Limb (tissue), 2 donors: ENCODE results near the gene CDH4.

Source experiments
- DNase-seq, 2 donors: peaks; one replicate each; pipeline ENCODE4 v3.0.0-alpha.2; 2016; ENCODE audit errors: extremely low spot score in 2 of 2

Gene CDH4

DNA sequence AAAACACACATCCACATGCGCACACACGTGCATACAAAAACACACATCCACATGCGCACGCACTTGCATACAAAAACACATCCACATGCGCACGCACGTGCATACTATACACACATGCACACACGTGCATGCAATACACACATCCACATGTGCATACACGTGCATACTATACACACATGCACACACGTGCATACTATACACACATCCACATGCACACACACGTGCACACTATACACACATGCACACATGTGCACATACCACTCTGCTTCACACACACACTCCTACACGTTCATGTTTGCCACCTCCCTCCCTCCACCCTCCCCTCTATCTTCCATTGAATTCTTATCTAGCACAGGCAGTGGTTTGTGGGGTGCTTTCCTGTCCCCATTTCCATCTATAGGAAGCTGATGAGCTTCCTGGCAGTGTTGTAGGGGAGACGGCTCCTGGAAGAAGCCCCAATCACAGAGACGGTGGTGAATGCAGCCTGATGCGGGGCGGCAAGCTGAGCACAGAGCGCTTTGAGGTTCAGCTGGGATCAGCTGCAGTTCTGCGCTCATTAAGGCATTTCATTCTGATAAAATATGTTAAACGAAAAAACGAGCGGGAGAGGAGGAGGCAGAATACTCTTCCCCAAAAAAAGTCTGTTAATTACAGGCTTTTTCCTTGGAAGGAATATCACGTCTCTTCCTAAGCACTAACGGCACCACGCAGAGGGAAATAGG lies 525.9 kb downstream of the CDH4 start:
- no peak for DNase-seq

DNA sequence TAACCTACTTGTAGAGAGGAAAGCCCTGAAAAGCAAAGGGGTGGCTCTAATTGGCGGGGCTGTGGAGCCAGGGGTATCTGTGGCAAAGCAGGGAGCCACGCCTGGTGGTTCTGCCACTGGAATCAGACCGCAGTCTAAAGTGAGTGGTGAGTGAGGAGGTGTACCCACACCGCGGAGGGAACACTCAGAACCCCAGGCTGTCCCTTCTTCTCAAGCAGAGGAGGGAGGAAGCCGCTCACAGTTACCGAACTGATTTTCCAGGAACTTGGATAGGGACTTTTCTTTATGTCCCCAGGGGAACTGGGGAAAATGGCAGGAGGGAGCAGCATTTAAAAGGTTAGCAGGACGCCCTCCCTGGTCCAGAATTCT lies 526.4 kb downstream of the CDH4 start:
- DNase-seq, result no peak

DNA sequence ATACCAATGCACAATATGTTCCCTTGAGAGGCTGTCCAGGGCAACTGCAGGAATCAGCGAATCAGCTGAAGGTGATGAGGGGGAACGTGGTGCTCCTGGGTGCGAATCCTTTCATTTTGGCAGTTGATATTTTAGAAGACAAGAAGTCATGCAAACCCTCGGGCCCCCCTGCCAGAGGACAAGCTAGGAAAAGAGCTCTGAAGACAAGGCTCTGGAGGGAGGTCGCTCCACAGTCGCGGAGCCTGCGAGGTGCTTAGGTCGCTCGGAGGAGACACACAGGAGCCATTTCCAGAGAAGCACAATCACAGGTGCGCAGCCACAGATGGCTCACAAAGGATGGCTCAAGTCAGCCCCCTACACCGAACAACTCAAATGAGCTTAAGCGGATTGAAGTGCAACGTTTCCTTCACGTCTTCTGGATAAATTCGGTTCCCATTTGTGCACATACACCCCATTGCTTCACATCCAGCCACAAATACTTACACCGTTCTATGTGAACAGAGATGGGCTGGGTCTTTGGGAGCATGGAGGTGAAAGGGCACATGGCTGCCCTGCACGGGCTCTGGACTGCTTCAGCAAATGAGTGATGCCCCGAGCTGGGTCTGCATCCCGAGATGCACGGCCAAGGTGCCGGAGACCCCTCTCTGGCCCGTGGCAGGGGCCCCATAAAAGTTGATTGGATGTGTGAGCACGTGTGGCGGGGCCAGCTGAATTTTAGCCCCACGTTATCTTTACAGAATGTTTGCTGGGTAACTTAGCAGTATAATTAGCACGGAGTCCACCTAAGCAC lies 527.3 kb downstream of the CDH4 start:
- no peak for DNase-seq

DNA sequence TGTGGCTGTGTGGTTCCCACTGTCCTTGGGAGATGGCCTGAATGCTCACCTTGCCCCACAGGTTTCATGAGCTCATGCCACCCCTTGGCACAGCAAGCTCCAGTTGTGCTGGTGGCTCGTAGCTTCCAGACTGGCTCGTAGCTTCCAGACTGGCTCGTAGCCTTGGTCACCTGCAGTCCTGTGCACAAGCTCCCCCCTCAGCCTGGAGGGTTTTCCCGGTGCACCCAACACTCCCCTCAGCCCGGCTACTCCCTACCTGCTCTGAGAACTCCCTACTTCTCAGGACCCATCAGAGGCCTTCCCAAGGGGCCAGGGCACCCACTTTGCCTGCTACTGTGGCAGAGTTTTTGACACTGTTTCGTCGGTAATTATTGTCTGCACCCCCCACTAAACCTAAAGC lies 528.0 kb downstream of the CDH4 start:
- DNase-seq, result no peak

DNA sequence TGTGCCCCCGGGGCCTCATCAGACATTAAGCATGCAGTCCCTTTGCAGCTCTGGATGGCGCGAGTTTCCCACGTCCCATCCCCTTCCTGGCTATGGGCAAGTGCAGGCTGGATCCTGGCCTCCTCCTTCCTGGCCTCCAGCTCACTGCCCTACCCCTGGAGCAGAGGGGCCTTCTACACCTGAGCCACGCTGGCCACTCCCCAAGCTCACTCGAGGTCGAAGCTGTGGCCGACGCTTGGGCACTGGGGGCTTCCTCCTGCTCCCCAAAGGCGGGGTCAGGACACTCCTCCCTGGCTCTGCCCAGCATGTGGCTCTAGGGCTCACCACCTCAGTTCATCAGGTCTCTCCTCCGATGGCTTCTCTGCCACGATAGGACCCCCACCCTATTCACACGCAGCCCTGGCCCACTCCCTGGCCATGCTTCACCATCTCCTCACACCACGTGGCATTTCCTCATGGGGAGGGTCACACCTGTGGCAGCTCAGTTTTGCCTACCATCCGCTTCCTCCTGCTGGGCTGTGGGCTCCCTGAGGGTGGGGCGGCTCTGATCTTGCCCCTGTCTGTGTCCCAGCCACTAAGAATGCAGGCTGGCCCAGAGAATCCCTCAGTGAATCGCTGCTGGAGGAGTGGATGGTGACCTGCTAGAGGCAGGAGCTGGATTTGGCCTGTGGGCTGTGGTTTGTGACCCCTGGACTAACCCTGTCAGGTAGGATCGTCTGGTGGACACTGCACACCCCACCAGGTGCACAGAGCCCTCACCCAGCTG lies 532.9 kb downstream of the CDH4 start:
- no peak for DNase-seq

DNA sequence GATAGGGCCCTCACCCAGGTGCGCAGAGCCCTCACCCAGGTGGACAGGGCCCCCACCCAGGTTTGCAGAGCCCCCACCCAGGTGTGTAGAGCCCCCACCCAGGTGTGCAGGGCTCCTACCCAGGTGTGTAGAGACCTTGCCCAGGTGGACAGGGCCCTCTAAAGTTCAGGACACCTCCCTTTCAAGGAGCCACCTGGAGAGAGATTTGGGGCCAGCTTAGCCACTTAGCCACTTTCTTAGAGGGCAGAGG lies 533.4 kb downstream of the CDH4 start:
- no peak for DNase-seq

DNA sequence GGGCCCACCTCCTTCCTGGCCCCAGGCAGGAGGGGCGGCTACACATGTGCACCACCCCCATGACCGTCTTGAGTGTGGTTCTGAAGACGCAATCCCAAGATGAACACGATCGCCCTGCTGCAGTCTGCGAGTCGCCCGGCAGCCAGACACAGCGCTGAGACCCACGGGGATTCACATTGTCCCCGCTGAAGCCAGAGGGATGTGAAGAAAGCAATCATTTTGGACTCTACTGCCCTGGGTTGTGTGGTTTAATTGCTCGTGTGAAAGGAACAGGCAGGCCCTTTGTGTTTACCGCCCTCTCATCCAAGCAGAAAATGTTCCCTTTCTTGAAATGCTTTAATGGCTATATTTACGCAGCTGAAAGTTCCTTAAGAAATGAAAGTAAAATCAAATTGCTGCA lies 534.2 kb downstream of the CDH4 start:
- DNase-seq, result no peak

DNA sequence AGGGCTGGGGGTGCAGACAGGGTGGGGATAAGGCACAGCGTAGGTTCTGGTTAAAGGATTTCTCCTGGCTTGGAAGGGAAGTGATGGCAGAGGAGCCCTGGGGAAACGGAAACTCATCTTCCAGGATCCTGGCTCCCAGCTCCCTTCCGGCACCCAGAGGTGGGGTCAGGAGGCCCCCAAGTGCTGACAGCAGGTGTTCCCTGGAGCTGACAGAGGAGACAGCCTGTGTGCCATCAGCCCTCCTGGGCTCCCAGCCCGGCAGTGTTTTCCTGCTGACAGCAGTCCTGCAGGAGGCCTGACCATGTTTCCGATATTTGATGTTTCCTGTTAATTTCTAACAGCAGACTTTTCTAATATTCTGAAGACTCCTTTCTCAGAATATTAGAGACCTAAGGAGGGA lies 536.3 kb downstream of the CDH4 start:
- DNase-seq, result no peak

DNA sequence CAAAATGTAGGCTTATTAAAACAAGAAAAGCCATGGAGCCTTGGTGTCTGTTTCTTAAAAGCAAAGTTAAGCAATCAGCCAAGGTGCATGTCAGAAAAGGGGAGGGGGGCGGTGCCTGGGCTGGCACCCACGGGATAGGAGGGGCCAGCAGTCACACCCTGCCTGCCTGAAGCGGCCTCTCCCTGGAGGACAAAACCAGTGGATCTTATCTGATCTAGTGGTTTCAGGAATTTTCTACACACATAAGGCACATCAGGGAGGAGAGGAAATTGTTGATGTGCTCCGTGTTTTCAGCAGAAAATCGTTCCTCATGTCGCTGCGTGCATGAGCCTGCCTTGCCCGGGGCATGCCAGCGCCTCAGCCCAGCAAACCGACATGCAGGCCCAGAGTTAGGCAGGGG lies 537.3 kb downstream of the CDH4 start:
- DNase-seq, result no peak

DNA sequence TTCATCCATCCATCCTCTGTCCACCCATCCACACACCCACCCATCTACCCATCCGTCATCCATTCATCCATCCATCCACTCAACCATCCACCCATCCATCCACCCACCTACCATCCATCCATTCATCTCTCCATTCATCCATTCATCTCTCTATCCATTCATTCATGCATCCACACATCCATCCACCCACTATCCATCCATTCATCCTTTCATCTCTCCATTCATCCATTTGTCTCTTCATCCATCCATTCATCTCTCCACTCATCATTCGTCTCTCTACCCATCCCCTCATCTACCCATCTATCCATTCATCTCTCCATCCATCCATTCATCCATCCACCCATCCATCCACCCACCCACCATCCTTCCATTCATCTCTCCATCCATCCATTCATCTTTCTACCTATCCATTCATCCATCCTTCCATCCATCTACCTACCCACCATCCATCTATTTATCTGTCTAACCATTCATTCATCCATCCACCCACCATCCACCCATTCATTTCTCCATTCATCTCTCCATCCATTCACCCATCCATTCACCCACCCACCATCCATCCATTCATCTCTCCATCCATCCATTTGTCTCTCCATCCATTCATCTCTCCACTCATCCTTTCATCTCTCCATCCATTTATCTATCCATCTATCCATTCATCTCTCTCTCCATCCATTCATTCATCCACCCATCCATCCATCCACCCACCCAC lies 538.2 kb downstream of the CDH4 start:
- DNase-seq, result no peak

DNA sequence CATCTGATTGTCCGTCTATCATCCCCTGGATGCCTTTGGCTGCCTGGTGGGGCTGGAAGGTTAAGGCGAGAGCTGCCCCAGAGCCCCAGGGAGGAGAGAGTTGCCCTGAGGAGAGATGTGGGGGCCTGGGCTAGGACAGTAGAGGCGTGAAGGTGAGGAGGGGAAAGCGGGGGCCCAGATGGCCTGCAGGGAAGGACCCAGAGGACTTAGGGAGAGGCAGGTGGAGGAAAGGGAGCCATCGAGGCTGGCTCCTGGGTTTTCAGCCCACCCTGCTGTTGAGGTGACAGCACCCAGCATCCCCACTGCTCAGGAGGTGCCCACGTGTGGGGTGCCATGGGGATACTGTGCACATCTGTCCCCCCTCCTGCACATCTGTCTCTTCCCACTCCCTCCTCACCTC lies 539.9 kb downstream of the CDH4 start:
- no peak for DNase-seq

DNA sequence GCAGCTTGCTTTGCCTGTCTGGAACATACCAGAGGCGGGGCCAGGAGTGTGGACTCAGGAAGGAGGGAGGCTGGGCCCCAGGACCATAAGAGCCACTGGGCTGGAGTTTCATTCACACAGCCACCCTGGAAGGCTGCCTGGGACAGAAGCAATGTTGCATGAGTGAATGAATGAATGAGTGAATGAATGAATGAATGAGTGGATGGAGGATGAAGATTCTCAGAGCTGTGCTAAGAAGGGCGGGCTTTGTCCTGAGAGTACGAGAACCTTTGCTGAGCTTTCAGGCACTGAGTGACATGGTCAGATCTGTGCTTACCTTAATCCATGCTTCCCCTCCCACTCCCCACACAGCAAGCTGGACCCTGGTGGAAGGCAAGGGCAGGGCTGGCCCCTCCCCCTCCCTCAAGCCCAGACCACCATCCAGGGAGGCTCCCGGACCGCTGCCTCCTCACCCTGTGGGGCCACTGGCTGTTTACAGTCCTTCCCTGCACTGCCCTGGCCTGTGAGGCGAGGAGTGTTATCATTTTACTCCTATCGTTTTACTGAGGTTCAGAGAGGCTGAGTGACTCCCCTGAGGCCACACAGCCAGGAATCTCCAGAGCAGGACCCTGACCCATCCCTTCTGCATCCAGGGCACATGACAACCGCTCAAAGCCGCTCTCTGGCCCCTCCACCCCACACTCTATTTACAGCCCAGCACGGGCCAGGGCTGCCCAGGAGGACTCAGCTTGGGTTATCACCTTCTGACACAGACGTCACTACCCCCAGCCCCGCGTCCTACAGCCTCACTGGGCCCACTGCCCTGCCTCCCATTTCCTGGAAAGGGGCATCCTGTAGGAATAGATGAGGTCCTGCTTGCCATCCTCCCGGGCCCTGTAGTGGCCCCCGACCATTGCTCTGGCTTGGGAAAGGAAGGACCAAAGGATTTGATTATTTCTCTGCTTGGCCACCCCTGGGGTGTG lies 543.9 kb downstream of the CDH4 start:
- no peak for DNase-seq

DNA sequence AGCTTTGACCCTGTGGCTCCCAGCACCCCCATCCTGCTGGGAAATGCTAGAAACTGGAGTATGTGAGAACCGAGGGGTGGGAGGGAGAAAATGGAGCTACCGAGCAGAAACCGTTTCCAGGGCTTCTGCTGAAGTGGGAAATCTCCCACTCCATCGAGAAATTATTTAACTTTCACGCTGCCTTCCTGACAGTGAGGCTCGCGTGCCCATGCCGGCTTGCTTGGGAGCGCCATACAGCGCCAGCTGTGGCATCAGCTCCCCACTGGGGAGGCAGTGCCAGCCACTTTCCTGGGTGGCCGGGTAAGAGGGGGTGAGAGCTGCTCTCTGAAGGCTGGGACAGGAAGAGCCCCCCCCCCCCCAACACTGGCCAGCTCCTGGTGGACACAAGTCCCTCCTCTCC lies 544.7 kb downstream of the CDH4 start:
- DNase-seq, result no peak

DNA sequence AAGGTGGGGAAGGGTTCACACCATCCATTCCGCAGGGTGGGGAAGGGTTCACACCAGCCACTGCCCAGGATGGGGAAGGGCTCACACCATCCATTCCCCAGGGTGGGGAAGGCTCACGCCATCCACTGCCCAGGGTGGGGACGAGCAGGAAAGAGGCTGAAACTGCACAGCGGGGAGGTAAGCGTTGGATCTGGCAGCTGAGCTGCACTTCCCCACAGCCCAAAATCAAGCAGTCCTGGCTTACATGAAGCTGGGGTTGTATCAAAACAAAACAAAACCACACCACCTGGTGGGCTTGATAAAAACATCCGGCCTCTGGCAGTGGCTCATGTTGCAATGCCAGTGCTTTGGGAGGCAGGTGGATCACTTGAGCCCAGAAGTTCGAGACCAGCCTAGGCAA lies 545.1 kb downstream of the CDH4 start:
- DNase-seq, result no peak

DNA sequence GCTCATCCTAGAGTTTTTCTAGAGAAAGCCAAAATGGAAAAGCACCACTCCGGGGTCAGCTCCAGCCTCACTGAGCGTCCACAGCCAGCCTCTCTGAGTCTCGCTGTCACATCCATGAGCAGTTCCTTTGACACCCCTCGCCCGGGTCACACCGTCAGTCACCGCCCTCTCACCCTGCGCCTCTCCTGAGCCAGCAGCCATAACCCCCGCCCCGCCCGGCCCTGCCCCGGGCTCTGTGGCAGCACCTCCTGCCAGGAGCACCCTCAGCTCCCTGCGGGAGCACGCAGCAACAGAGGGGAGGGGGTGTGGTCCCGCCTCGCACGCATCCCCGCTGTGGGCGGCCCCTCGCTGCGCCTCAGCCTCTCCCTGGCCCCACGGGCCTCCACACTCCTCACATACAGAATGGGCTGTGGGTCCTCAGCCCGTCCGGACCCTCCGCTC lies 545.9 kb downstream of the CDH4 start:
- DNase-seq, result no peak

DNA sequence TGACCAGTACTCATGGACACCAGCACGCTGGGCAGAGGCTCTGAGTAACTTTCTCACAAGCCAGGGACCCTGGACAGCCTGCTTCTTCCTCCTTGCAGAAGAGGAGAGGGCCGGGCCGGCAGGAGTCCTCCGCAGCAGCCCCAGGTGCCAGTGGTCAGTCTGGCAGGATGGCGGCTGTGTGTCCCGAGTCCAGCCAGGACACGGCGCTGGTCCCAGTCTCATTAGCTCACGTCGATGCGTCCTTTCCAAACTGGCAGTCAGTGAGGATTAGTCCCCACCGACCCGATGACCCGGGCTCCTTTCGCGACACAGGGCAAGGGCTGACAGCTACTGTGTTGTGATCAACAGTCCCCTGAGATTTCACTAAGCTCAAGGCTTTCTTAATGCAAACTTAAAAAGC lies 546.6 kb downstream of the CDH4 start:
- DNase-seq, result no peak

DNA sequence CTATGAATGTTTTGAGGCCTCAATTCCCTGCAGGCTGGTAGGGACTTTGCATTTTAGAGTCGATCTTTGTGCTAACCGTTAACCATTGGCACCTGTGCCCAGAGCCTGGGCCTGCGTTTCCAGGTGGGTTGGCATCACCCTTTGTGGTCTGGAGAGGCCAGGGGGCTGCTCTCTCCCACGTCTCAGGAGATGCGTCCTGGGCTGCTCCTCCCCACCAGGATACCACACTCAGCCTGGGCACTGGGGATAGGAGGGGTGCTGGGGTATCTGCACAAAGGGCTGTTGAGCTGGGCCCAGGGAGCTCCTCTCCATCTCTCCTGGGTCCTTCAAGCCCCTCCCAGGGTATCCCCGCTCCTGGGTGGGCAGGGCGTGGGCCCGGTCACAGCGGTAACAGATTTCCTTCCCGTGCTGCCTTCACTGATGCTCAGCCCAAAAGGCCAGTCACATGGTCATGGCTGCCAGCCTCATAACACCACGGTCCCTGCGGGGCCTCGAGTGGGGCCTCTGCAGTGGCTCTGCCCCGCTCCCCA lies 547.4 kb downstream of the CDH4 start:
- DNase-seq, result no peak

DNA sequence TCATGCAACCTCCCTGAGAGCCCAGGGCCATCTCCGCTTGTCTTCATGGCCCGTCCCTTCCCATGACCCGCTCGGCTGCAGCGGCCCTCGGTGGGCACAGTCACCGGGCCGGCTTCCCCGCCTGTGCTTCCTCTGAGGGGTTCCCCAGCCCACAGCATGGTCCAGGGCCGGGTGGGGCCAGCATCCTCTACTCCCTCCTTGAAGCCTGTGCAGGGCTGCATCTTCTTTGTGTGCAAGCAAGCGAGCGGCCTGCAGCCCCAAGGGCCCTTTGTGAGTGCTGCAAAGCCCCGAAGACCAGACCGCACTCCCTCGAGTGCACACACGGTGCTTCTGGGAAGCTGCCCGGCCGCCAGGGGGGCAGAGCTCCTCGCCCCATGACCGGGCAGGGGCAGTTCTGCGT lies 547.9 kb downstream of the CDH4 start:
- DNase-seq, result no peak

DNA sequence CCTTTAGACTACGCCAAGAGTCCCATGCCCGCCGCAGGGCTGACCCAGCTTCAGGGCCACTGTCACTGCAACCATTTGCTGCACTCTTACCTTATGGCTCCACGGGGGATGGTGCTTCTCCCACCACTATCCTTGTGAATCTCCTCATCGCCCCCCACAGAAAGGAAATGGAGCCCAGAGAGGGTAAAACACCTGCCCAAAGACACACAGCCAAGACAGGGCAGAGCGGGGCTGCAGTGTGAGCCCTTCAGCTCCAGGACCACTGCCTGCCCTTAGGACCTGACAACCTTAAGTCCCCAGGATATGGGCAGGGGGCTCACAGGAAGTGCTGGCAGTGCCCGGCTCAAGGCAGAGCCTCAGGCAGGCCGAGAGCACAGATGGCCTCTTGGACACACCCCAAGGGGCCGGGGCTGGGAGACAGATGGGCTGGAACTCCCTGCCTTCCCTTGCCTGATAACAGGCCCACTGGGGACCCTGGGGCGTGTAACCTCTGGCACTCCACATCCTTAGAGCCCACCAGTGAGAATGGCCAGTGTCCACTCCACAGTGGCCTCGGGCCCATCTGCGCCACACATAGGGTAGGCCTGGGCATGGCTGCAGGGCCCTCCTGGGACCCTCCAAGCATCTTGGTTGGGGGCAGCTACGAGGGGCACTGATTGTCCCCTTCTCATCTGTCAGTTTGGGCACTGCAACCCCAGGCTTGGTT lies 548.5 kb downstream of the CDH4 start:
- no peak for DNase-seq

DNA sequence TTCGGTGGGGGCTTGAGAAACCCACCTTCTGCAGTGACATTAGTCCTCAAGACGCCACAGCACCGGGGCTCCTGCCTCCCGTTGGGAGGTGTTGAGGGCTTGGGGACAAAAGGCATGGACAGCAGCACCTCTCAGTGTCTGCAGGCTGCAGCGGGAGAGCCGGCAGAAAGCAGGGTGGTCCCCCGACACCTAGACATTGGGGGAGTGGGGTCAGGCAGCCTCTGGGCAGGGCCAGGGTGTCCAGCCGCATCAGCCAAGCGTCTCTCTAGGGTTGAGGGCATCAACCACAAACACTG lies 549.0 kb downstream of the CDH4 start:
- no peak for DNase-seq
